K562 (cell line): ENCODE results near the gene RDH8. TPM values are rescaled to one million over a fixed set of nuclear protein-coding genes. Genes with fewer than 3 reads are reported as not detected.

Experiments used
- ARID4B ChIP-seq: sonication (generic); formaldehyde crosslinking; IDR thresholded peaks from 2 replicates; pipeline ENCODE4 v1.8.0; 2022; ENCODE audit warnings: mild to moderate bottlenecking, missing genetic modification reagents
- GABPB1 ChIP-seq: sonication (generic); formaldehyde crosslinking; IDR thresholded peaks from 2 replicates; pipeline ENCODE4 v1.8.0; 2022; ENCODE audit warnings: mild to moderate bottlenecking, missing genetic modification reagents
- NR2C2 ChIP-seq, 2 experiments: fragments of 200-800 bp in 1 of 2; sonication (Bioruptor generic) in 1 of 2; sonication (generic) in 1 of 2; formaldehyde crosslinking in 1 of 2; IDR thresholded peaks; 2 replicates each; pipeline versions ENCODE4 v1.6.1 to v1.8.0; 2016 to 2022; ENCODE audit warnings: mild to moderate bottlenecking in 1 of 2, missing compliant biosample characterization in 1 of 2, missing genetic modification characterization in 1 of 2, missing genetic modification reagents in 1 of 2
- polyA plus RNA-seq, 8 experiments: library from polyadenylated mRNA; depleted of rRNA in 4 of 8; stranded (reverse) in 5 of 8; unstranded in 3 of 8; fragments of >200 nt; fragmentation: Nextera tagmentation in 2 of 8; fragmentation: Illumina TruSeq in 1 of 8; extraction: Ambion mirVana in 2 of 8; extraction: Trizol in 1 of 8; gene quantifications; 2 replicates each; pipeline versions ENCODE4 v1.2.1 to v1.2.3, GENCODE V29; 2011 to 2014; ENCODE audit warnings: inconsistent platforms in 1 of 8, missing spikeins in 1 of 8
- total RNA-seq, 7 experiments: library from RNA; depleted of rRNA in 6 of 7; stranded (reverse); fragments of >200 nt in 6 of 7; fragmentation: Illumina TruSeq in 2 of 7; extraction: Trizol in 2 of 7; gene quantifications; 2 replicates each; pipeline versions ENCODE4 v1.2.1 to v1.2.3, GENCODE V29; 2011 to 2021; ENCODE audit warnings: low replicate concordance in 1 of 7
- TF ChIP-seq, protein P1 (sequence below): fragments of 450-650 bp; formaldehyde crosslinking; IDR thresholded peaks from 2 replicates; pipeline ENCODE4 v1.4.0; 2020; ENCODE audit warnings: mild to moderate bottlenecking, mixed read lengths

RDH8 gene
- total and polyA plus RNA-seq, 9 of the 15 experiments (the other 6 are each of a cell fraction or from before 2014, with no cell fraction given): not detected

- TF ChIP-seq ARID4B (CRISPR knock-in tag) (no peak), GABPB1 (CRISPR knock-in tag) (no peak), NR2C2 (CRISPR knock-in tag; IDR thresholded peaks at IDR 0.05) (no peak), NR2C2 (tag; IDR thresholded peaks at IDR 0.05) (no peak)
- TF ChIP-seq, protein P1, sequence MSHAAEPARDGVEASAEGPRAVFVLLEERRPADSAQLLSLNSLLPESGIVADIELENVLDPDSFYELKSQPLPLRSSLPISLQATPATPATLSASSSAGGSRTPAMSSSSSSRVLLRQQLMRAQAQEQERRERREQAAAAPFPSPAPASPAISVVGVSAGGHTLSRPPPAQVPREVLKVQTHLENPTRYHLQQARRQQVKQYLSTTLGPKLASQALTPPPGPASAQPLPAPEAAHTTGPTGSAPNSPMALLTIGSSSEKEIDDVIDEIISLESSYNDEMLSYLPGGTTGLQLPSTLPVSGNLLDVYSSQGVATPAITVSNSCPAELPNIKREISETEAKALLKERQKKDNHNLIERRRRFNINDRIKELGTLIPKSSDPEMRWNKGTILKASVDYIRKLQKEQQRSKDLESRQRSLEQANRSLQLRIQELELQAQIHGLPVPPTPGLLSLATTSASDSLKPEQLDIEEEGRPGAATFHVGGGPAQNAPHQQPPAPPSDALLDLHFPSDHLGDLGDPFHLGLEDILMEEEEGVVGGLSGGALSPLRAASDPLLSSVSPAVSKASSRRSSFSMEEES (CRISPR knock-in tag): no peak
Measured at GRCh38 chr19:10026744-10027143, 13.5 kb downstream of the RDH8 start (continued).
